Measurements from ENCODE around the gene WFDC1.

WFDC1 gene

DNA sequence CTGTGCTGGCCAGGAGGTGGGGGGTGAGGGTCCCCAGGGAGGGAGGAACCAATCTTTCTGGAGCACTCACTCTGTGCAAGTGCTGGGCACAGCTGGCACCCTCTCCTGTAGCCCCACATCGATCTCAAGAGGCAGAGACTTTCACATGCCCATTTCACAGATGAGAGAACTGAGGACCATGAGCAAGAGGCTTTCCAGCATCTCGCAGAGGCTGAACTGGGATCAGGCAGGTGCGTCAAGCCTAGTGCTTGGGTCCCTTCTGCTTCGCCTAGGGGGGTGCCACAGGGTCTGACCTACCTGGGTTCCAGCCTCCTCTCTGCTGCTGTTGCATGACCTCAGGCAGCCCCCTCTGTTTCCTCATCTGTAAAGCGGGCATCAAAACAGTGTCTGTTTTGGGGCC lies 1.3 kb upstream of the WFDC1 start:
- DNase-seq (ENCODE audit: low spot score), result no peak
- no peak overlapping the region for H3K27ac ChIP-seq
- ChIA-PET CTCF (no interaction called here), POLR2A (ENCODE audit: low non-redundant PET) (no interaction called here)
- TF ChIP-seq, protein P1, sequence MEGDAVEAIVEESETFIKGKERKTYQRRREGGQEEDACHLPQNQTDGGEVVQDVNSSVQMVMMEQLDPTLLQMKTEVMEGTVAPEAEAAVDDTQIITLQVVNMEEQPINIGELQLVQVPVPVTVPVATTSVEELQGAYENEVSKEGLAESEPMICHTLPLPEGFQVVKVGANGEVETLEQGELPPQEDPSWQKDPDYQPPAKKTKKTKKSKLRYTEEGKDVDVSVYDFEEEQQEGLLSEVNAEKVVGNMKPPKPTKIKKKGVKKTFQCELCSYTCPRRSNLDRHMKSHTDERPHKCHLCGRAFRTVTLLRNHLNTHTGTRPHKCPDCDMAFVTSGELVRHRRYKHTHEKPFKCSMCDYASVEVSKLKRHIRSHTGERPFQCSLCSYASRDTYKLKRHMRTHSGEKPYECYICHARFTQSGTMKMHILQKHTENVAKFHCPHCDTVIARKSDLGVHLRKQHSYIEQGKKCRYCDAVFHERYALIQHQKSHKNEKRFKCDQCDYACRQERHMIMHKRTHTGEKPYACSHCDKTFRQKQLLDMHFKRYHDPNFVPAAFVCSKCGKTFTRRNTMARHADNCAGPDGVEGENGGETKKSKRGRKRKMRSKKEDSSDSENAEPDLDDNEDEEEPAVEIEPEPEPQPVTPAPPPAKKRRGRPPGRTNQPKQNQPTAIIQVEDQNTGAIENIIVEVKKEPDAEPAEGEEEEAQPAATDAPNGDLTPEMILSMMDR (conservative IDR thresholded peaks at IDR 0.05; ENCODE audit: low read depth), result no peak

DNA sequence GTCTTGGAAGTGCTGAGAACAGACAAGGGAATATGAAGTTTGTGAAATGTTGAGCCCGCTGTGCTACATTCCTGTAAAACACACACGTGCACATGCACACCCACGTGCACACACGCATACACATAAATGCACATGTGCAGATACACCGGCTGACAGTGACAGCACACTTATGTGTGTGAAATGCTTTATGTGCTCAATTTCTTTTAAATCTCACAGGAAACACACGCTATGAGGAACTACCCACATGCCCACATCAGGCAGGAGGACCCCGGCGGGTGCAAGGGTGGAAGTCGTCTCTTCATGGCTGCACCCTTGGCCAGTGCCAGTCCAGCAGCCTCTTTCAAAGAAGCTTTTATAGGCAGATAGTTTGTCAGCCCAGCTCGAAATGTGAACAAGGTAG lies 561 bp upstream of the WFDC1 start:
- POLR2A ChIA-PET (ENCODE audit: low non-redundant PET), result no interaction called here
- CTCF ChIA-PET, result no interaction called here

DNA sequence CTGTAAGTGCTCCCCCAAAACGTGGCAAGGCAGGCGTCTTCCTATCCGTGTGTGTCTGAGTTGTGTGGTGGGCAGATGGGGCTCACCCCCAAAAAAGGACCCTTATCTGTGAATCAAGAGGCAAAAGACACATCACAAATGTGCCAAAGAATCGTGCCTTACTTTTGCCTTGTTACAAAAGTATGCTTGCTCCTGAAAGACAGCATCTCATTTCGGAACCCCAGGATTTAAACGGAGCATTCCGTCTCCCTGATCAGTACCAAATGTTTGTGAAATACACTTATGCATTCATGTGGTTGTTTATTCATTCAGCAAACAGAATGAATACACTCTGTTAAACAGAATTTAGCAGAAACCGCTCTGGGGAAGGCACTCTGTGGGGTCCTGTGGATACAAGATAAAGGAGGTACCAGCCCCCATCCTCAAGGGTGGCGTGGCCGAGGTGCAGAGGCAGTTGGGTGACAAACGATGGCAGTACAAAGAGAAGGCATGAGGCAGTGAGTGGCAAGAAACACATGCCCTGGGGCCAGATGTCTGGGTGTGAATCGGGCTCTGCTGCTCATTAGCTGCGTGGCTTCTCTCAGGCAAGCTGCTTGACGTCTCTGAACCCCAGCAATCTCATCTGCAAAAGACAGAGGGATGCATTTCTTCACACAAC lies 654 bp downstream of the WFDC1 start:
- POLR2A ChIA-PET (ENCODE audit: low non-redundant PET), result no interaction called here
- CTCF ChIA-PET, result no interaction called here
- no peak for DNase-seq (ENCODE audit: low spot score)
- H3K27ac ChIP-seq, result no peak overlapping the region
- TF ChIP-seq, protein P1 (conservative IDR thresholded peaks at IDR 0.05; ENCODE audit: low read depth), result no peak

More for the DNA sequence above, 561 bp upstream of the WFDC1 start:
- no peak overlapping the region for H3K27ac ChIP-seq
- TF ChIP-seq, protein P1 (conservative IDR thresholded peaks at IDR 0.05; ENCODE audit: low read depth), result no peak
- no peak for DNase-seq (ENCODE audit: low spot score)

DNA sequence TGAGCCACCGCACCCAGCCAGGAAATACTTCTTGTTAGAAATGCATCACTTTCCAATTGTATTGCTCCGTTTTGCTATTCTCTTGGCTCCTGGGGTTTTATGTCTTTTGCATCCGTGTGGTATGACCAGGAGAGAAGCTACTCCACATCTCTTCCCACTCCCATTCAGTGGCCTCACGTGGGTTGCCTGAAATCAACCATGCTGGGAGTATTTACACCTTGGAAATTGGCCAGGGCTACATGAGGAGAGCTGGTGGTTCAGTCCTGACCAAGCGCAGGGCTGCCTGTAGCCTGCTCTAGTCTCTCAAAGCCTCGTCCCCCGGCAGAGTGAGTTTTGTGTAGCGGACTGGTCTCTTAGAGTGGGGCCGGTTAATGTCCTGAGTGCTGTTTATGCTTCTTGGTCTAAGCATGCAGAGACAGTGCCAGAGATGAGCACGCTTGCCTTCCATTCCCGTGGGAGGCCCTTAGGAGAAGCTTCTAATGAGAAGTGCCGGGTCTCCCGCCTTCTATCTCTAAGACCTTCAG lies 3.8 kb downstream of the WFDC1 start:
- H3K27ac ChIP-seq, result no peak overlapping the region
- TF ChIP-seq, protein P1 (conservative IDR thresholded peaks at IDR 0.05; ENCODE audit: low read depth), result no peak
- no peak for DNase-seq (ENCODE audit: low spot score)
- POLR2A ChIA-PET (ENCODE audit: low non-redundant PET), result no interaction called here
- CTCF ChIA-PET, result interaction anchor here (2.0 kb wide), 1 partner anchor 10 kb away, joined by 5 read pairs; no protein-coding TSS in a partner anchor

DNA sequence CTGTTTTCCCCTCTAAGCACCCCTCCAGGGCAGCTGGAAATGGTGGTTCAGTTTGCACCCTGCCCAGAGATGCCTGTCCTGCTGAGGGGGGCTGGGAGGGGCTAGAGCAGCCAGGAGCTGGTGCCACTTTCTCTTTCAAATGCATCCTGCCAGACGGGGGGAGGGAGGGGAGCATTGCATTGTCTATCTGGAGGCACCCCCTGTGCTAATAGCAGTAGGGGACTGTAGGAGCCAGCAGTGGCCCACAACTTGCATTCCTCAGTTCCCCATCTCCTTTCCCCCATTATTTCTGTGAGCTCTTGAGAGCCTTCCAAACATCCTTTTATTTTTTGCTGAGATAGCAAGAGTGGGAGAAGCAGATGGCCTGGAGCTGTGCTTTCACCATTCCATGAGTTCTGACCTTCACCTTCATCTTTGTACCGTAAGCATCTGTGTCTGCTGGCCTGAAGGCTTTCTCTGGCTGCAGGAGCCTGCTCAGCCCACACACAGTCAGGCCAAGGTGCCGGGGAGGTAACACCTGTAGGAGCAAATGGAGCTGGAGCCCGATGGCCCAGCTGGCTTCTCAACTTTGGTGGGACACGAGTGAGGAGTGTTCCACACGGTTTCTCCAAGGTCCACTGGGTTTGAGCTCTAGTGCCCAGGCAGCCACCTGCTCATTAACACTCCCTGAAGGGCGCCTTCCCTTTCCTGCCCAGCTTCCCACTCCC lies 5.2 kb downstream of the WFDC1 start:
- TF ChIP-seq, protein P1 (conservative IDR thresholded peaks at IDR 0.05; ENCODE audit: low read depth), result no peak
- no peak for DNase-seq (ENCODE audit: low spot score)
- POLR2A ChIA-PET (ENCODE audit: low non-redundant PET), result interaction anchor here (0.7 kb wide), 1 partner anchor 12 kb away, joined by 5 read pairs; no protein-coding TSS in a partner anchor
- CTCF ChIA-PET, result interaction anchor here (0.6 to 2.0 kb wide), 2 partner anchors 8 to 172 kb away, joined by 3 to 5 read pairs; no protein-coding TSS in a partner anchor
- H3K27ac ChIP-seq, result no peak overlapping the region

DNA sequence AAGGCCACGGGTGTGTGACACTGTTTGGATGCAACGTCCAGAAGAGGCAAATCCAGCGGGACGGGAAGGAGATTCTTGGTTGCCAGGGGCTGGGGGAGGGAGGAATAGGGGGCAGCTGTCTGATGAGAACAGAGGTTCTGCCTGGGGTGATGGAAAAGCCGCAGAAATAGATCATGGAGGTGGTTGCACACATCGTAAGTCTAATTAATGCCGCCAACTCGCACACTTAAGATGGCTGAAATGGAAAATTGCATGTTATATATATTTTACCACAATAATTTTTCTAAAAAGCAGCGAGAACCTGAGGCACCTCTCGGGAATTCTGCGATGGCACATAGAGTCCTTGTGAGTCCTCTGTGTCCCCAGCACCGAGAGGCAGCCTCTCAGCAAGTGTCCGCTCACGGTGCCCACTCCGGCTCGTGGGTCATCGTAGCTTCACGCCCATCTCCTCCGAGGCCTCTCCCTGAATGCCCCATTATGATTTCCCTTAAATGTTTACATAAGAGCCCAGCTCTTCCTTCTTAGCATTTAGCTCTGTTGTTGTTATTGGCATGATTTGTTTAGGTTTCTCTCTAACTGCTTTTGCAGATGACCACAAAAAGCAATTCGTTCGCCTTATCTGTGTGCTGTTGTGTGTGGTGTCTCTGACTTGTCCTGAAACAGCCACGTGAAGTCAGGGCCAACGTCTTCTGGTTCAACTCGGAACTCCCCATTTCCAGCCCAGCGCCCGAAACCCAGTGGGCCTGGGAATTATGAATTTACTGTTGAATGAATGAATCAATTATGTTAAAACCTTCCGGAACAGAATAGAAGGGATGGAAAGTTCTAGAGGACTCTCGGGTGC lies 7.7 kb downstream of the WFDC1 start:
- H3K27ac ChIP-seq, result no peak overlapping the region
- TF ChIP-seq, protein P1 (conservative IDR thresholded peaks at IDR 0.05; ENCODE audit: low read depth), result no peak
- DNase-seq (ENCODE audit: low spot score), result no peak
- ChIA-PET POLR2A (ENCODE audit: low non-redundant PET) (no interaction called here), CTCF (interaction anchor here (0.6 kb wide), 1 partner anchor 192 kb away, joined by 7 read pairs; no protein-coding TSS in a partner anchor)
